ENCODE data around the gene BRSK1.

BRSK1 gene

DNA sequence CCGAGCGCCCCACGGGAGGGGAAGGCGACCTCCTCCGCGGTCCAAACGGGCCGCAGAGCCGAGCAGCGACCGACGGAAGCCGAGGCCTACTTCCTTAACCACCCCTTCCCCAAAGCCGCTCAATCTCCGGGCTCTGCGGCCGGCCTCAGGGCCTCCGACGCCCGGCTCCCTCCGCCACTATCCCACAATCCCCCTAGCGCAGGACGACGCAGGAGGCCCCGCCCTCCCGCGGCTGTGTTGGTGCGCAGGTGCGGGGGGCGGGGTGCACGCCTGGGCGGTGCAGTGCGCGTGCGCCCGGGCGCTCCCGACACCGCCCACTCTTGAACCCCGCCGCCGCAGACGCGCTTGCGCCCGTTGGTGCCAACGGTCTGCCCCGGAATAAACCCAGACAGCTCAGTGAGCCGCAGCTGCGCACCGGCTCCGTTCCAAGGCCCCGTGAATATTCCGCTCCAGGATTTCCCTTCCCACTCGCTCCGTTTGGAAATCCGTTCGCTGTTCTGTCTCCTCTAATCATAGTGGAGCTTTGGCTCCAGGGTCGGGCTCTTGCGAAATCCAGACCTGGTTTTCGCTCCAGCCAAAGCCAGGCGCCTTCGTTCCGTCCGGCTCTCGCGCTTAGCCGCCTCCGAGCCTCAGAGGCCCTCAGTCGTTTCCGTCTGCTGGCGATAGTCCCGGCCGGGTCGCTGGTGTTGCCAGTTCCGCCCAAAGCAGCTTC lies 24.8 kb upstream of the BRSK1 start, which contains the start of gene PPP6R1:
Gene PPP6R1, minus strand, starts transcription at position 190 of the 712 bp plus-strand sequence. CDS start 11,914 bp downstream, outside the sequence.
- H3K4me3 ChIP-seq = peak within 1 kb of the TSS; percentile 91 to 97
- intact Hi-C loops (cut with DNase I; ENCODE audit: low total_unique reads) = no loop called here
- peak; percentile 95 to 100 for DNase-seq
- H3K36me3 ChIP-seq = peaks cover 0 to 7% (median 0%) of the 10 kb centered on the region in 3 donors
- TF ChIP-seq, protein P1, sequence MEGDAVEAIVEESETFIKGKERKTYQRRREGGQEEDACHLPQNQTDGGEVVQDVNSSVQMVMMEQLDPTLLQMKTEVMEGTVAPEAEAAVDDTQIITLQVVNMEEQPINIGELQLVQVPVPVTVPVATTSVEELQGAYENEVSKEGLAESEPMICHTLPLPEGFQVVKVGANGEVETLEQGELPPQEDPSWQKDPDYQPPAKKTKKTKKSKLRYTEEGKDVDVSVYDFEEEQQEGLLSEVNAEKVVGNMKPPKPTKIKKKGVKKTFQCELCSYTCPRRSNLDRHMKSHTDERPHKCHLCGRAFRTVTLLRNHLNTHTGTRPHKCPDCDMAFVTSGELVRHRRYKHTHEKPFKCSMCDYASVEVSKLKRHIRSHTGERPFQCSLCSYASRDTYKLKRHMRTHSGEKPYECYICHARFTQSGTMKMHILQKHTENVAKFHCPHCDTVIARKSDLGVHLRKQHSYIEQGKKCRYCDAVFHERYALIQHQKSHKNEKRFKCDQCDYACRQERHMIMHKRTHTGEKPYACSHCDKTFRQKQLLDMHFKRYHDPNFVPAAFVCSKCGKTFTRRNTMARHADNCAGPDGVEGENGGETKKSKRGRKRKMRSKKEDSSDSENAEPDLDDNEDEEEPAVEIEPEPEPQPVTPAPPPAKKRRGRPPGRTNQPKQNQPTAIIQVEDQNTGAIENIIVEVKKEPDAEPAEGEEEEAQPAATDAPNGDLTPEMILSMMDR (IDR thresholded peaks at IDR 0.05) = peak in 1 of 2 experiments; percentile 14
- H3K27me3 ChIP-seq = no peaks in the 10 kb centered on the region
- H3K9me3 ChIP-seq = no peaks in the 10 kb centered on the region
- H3K27ac ChIP-seq = peak within 1 kb of the TSS; percentile 94
- peaks cover 0 to 47% (median 43%) of the 10 kb centered on the region in 4 donors for H3K4me1 ChIP-seq

DNA sequence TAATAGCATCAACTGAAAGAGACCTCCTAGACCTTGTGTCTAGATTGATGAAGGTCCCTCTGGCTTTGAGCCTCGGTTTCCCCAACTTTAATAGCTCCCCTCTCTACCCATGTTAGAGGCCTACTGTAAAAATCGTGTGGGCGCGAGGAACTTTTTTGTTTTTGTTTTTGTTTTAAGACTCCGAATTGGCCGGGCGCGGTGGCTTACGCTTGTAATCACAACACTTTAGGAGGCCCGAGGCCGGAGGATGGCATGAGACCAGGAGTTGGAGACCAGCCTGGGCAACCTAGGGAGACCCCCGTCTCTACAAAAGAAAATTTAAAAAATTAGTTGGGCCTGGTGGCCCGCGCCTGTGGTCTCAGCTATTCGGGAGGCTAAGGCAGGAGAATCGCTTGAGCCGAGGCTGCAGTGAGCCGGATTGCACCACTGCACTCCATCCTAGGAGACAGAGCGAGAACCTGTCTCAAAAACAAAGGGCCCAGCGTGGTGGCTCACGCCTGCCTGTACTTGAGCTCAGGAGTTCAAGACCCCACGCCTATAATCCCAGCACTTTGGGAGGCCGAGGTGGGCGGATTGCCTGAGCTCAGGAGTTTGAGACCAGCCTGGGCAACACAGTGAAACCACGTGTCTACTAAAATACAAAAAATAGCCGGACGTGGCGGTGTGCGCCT lies 24.1 kb upstream of the BRSK1 start:
- no peaks in the 10 kb centered on the region for H3K9me3 ChIP-seq
- peak overlapping the region; percentile 91 to 97 for H3K4me3 ChIP-seq
- H3K4me1 ChIP-seq = peaks cover 0 to 42% (median 38%) of the 10 kb centered on the region in 4 donors
- H3K36me3 ChIP-seq = peaks cover 0 to 7% (median 0%) of the 10 kb centered on the region in 3 donors
- intact Hi-C loops (cut with DNase I; ENCODE audit: low total_unique reads) = no loop called here
- TF ChIP-seq, protein P1 (IDR thresholded peaks at IDR 0.05) = no peak
- no peak for DNase-seq
- peak overlapping the region; percentile 94 for H3K27ac ChIP-seq
- H3K27me3 ChIP-seq = no peaks in the 10 kb centered on the region

DNA sequence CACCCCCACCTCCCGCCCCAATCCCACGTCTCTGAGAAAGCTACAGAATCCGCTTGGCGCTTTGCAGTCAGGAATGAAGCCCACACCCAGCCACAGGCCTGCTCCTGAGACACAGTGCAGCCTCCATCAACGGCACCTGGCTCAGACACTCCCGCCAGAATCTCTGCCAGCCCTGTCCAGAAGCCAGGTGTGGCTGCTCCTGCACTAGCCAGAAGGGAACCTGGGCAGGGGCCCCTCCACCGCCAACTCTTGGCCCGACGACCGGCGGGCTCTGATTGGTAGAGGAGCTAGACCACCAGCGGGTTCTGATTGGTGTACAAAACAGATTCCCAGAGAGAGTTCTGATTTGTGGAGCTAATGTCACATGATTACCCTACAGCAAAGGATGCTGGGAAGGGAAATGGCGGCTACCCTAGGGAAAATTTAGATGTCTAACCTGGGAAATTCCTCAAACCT lies 22.1 kb upstream of the BRSK1 start:
- peaks cover 0 to 22% (median 18%) of the 10 kb centered on the region in 4 donors for H3K4me1 ChIP-seq
- H3K4me3 ChIP-seq = no peak overlapping the region
- H3K9me3 ChIP-seq = no peaks in the 10 kb centered on the region
- TF ChIP-seq, protein P1 (IDR thresholded peaks at IDR 0.05) = no peak
- peaks cover 0 to 7% (median under 1%) of the 10 kb centered on the region in 3 donors for H3K36me3 ChIP-seq
- intact Hi-C loops (cut with DNase I; ENCODE audit: low total_unique reads) = no loop called here
- H3K27ac ChIP-seq = no peak overlapping the region
- H3K27me3 ChIP-seq = no peaks in the 10 kb centered on the region
- no peak for DNase-seq

DNA sequence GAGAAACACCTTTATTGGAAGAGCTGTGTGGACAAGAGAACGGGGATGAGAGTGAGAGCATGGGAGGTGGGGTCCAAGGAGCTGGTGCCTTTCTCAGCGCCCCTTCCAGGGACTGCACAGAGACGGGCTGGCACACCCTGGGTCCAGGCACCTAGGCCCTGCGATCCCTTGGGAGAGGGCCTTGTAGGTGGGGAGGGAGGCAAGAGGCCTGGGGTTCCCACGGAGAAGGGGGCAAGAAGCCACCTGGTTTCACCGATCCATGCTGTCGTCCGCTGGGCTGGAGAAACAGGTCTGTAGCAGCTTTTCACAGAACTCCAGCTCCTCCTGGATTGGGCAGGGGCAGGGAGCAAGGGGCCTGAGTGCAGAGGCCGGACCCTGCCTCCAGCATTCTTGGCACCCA lies 21.4 kb upstream of the BRSK1 start:
- no peak for DNase-seq
- Histone ChIP-seq H3K4me3 (no peak overlapping the region), H3K9me3 (no peaks in the 10 kb centered on the region), H3K4me1 (peaks cover 0 to 15% (median 12%) of the 10 kb centered on the region in 4 donors), H3K36me3 (peaks cover 0 to 7% (median 4%) of the 10 kb centered on the region in 3 donors), H3K27me3 (no peaks in the 10 kb centered on the region), H3K27ac (no peak overlapping the region)
- TF ChIP-seq, protein P1 (IDR thresholded peaks at IDR 0.05) = no peak
- intact Hi-C loops (cut with DNase I; ENCODE audit: low total_unique reads) = no loop called here

DNA sequence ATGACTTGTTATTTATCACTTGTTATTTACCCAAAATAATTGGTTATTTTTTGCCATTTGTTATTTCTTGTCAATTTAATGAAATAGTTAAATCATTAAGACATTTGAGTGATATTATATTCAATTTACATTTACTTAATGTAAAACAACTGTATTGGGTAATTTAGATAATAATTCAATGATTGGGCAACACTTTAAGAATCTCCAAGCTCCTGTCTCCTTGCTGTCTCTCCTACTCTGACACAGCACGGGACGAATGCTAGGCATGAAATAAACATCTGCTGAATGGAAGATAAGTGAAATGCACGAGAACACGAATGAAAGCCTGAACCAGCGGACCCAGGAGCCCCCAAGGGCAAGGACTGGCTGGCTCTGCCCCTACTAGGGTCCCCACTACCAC lies 19.3 kb upstream of the BRSK1 start:
- intact Hi-C loops (cut with DNase I; ENCODE audit: low total_unique reads) = no loop called here

More for the DNA sequence above, 19.3 kb upstream of the BRSK1 start:
- H3K9me3 ChIP-seq = no peaks in the 10 kb centered on the region
- peaks cover 4 to 13% (median 6%) of the 10 kb centered on the region in 3 donors for H3K36me3 ChIP-seq
- peaks cover 0 to 8% (median 5%) of the 10 kb centered on the region in 4 donors for H3K4me1 ChIP-seq
- TF ChIP-seq, protein P1 (IDR thresholded peaks at IDR 0.05) = no peak
- H3K27ac ChIP-seq = no peak overlapping the region
- no peak overlapping the region for H3K4me3 ChIP-seq
- DNase-seq = no peak
- H3K27me3 ChIP-seq = no peaks in the 10 kb centered on the region

Data from tibial artery (tissue), 4 donors.